HCT116 (cell line): ENCODE results near the gene ACE2. TPM values are rescaled to one million over a fixed set of nuclear protein-coding genes. Genes with fewer than 3 reads are reported as not detected.

Experiments
- ATAC-seq: fragments of 200-7000 bp; cut with Tn5 transposase; 2 replicates; pipeline ENCODE4 v1.9.1; 2020; ENCODE audit warnings: mild to moderate bottlenecking, moderate library complexity
- BruUV-seq: library from RNA; stranded (reverse); fragments of 400-500 nt; replicated peaks from 2 replicates; lab custom pipeline; 2021; lab: Mats Ljungman, UMichigan
- CTCF ChIA-PET: fragments of 300-600 bp; sonication (Branson Sonifier 250); formaldehyde crosslinking; loops from one replicate; lab custom pipeline; 2021; ENCODE audit warnings: antibody characterized with exemption; lab: Charles Lee
- POLR2A ChIA-PET: fragments of 300-600, 350-600 bp; sonication (Branson Sonifier 250); formaldehyde crosslinking; loops from one replicate; lab custom pipeline; 2021; ENCODE audit warnings: antibody characterized with exemption; lab: Charles Lee
- RAD21 ChIA-PET, 2 experiments: fragments of 300-600 bp; sonication (Branson Sonifier 250); formaldehyde crosslinking; loops; one replicate each; lab custom pipeline; 2023; ENCODE audit warnings: low total read pairs in 2 of 2; ENCODE audit not compliant: uncharacterized antibody in 2 of 2, unreplicated experiment in 2 of 2, low non-redundant PET in 1 of 2; lab: Charles Lee
- DNase-seq: peaks from one replicate; pipeline ENCODE4 v3.0.0-alpha.2; 2010; ENCODE audit warnings: low read depth, low spot score
- H2AFZ ChIP-seq: fragments of 200-600 bp; shearing (Covaris generic), sonication (generic); 2 replicates; pipeline ENCODE4 v1.6.1; 2017; ENCODE audit warnings: low read depth, mixed run types, mixed read lengths, antibody characterized with exemption, low read length; ENCODE audit not compliant: poor library complexity, severe bottlenecking
- H3K27ac ChIP-seq: 2 replicates; pipeline ENCODE4 v1.5.1; 2012; ENCODE audit warnings: low read depth, low read length
- H3K27me3 ChIP-seq: fragments of 200-600 bp; sonication (generic); 2 replicates; pipeline ENCODE4 v1.6.1; 2016; ENCODE audit warnings: mixed run types, low read length, mixed read lengths; ENCODE audit not compliant: insufficient read depth
- H3K36me3 ChIP-seq, 2 experiments: fragments of 200-500 bp in 1 of 2; fragments of 200-600 bp in 1 of 2; sonication (Bioruptor generic) in 1 of 2; sonication (generic) in 1 of 2; 2 replicates each; pipeline versions ENCODE4 v1.5.1 to v1.6.1; 2014 to 2016; ENCODE audit warnings: low read length in 2 of 2, inconsistent platforms in 1 of 2, mixed read lengths in 1 of 2, mixed run types in 1 of 2; ENCODE audit not compliant: insufficient read depth in 2 of 2, control insufficient read depth in 1 of 2
- H3K4me1 ChIP-seq, 2 experiments: fragments of 200-600 bp in 1 of 2; sonication (generic) in 1 of 2; 2 replicates each; pipeline versions ENCODE4 v1.5.1 to v1.6.1; 2012 to 2017; ENCODE audit warnings: low read length in 2 of 2, inconsistent platforms in 1 of 2, mild to moderate bottlenecking in 1 of 2, mixed read lengths in 1 of 2, mixed run types in 1 of 2, moderate library complexity in 1 of 2; ENCODE audit not compliant: insufficient read depth in 2 of 2, control insufficient read depth in 1 of 2
- H3K4me2 ChIP-seq: fragments of 200-600 bp; sonication (generic); 2 replicates; pipeline ENCODE4 v1.6.1; 2017; ENCODE audit warnings: mixed run types, low read length, mixed read lengths
- H3K4me3 ChIP-seq, 2 experiments: fragments of 200-600 bp in 1 of 2; sonication (generic) in 1 of 2; replicated peaks in 1 of 2; 2 replicates each; pipeline ENCODE4 v1.5.1; 2011 to 2016; ENCODE audit warnings: low read length in 2 of 2, control low read depth in 1 of 2, low read depth in 1 of 2, mild to moderate bottlenecking in 1 of 2, mixed read lengths in 1 of 2, mixed run types in 1 of 2
- H3K79me2 ChIP-seq: fragments of 200-600 bp; sonication (generic); 2 replicates; pipeline ENCODE4 v1.6.1; 2017; ENCODE audit warnings: mild to moderate bottlenecking, mixed run types, low read length, moderate library complexity, mixed read lengths; ENCODE audit not compliant: insufficient read depth
- H3K9ac ChIP-seq: fragments of 200-600 bp; sonication (generic); 2 replicates; pipeline ENCODE4 v1.6.1; 2016; ENCODE audit warnings: low read length, mixed read lengths
- H3K9me2 ChIP-seq: fragments of 200-600 bp; sonication (generic), shearing (Covaris generic); 2 replicates; pipeline ENCODE4 v1.6.1; 2017; ENCODE audit warnings: mixed run types, mild to moderate bottlenecking, moderate library complexity; ENCODE audit not compliant: insufficient read depth
- H3K9me3 ChIP-seq, 2 experiments: fragments of 200-500 bp in 1 of 2; fragments of 200-600 bp in 1 of 2; sonication (Bioruptor generic) in 1 of 2; sonication (generic) in 1 of 2; 2 replicates each; pipeline ENCODE4 v1.6.1; 2014 to 2017; ENCODE audit warnings: low read length in 2 of 2, mixed read lengths in 2 of 2, inconsistent platforms in 1 of 2, low read depth in 1 of 2, mild to moderate bottlenecking in 1 of 2, mixed run types in 1 of 2, moderate library complexity in 1 of 2; ENCODE audit not compliant: control insufficient read depth in 1 of 2, insufficient read depth in 1 of 2
- H4K20me1 ChIP-seq: fragments of 200-600 bp; sonication (generic), shearing (Covaris generic); 2 replicates; pipeline ENCODE4 v1.6.1; 2017; ENCODE audit warnings: mixed run types, mild to moderate bottlenecking, moderate library complexity; ENCODE audit not compliant: insufficient read depth
- CBX3 ChIP-seq: IDR thresholded peaks from 2 replicates; pipeline ENCODE4 v1.6.1; 2012; ENCODE audit warnings: low read depth
- CEBPB ChIP-seq: IDR thresholded peaks from 2 replicates; pipeline ENCODE4 v1.6.1; 2012; ENCODE audit warnings: low read depth
- EGR1 ChIP-seq: IDR thresholded peaks from 2 replicates; pipeline ENCODE4 v1.6.1; 2012; ENCODE audit warnings: low read depth
- ELF1 ChIP-seq: IDR thresholded peaks from 2 replicates; pipeline ENCODE4 v1.6.1; 2012; ENCODE audit warnings: low read depth, borderline replicate concordance
- EZH2 ChIP-seq: fragments of 200-600 bp; sonication (generic); IDR thresholded peaks from 2 replicates; pipeline ENCODE4 v1.6.1; 2017; ENCODE audit warnings: antibody characterized with exemption, mixed run types
- EZH2phosphoT487 ChIP-seq: fragments of 200-600 bp; IDR thresholded peaks from 2 replicates; pipeline ENCODE4 v1.6.1; 2018; ENCODE audit warnings: antibody characterized with exemption, borderline replicate concordance
- FOSL1 ChIP-seq: IDR thresholded peaks from 2 replicates; pipeline ENCODE4 v1.6.1; 2012; ENCODE audit warnings: low read depth
- JUND ChIP-seq: IDR thresholded peaks from 2 replicates; pipeline ENCODE4 v1.6.1; 2012
- POLR2A ChIP-seq: IDR thresholded peaks from 2 replicates; pipeline ENCODE4 v1.7.0; 2011; ENCODE audit warnings: borderline replicate concordance; ENCODE audit not compliant: insufficient read depth, insufficient read length; ENCODE audit errors: extremely low read depth
- POLR2AphosphoS5 ChIP-seq: IDR thresholded peaks from 2 replicates; pipeline ENCODE4 v1.6.1; 2011; ENCODE audit warnings: mild to moderate bottlenecking, low read depth, low read length, moderate library complexity
- RAD21 ChIP-seq: IDR thresholded peaks from 2 replicates; pipeline ENCODE4 v1.6.1; 2012; ENCODE audit warnings: low read depth, mild to moderate bottlenecking
- SIN3A ChIP-seq: IDR thresholded peaks from 2 replicates; pipeline ENCODE4 v1.6.1; 2012; ENCODE audit warnings: low read depth
- SP1 ChIP-seq: IDR thresholded peaks from 2 replicates; pipeline ENCODE4 v1.6.1; 2012; ENCODE audit warnings: low read depth
- SRF ChIP-seq: IDR thresholded peaks from 2 replicates; pipeline ENCODE4 v1.6.1; 2012; ENCODE audit warnings: low read depth
- TCF7L2 ChIP-seq: IDR thresholded peaks from 2 replicates; pipeline ENCODE4 v1.7.0; 2011; ENCODE audit warnings: borderline replicate concordance, inconsistent platforms; ENCODE audit not compliant: insufficient read depth, insufficient read length; ENCODE audit errors: extremely low read depth
- YY1 ChIP-seq: IDR thresholded peaks from 2 replicates; pipeline ENCODE4 v1.6.1; 2011; ENCODE audit warnings: low read length, low read depth, moderate library complexity, mild to moderate bottlenecking; ENCODE audit not compliant: insufficient replicate concordance; ENCODE audit errors: extremely low read depth
- ZNF274 ChIP-seq: fragments of 200-500 bp; sonication (Bioruptor generic); IDR thresholded peaks from 2 replicates; pipeline ENCODE4 v1.6.1; 2014; ENCODE audit warnings: mild to moderate bottlenecking, low read depth, low read length, inconsistent platforms
- intact Hi-C: fragments of 100-400 bp; cut with micrococcal nuclease; formaldehyde crosslinking; loops from 2 replicates; pipeline ENCODE4 v1.10.0; 2022
- total RNA-seq: library from RNA; stranded (reverse); gene quantifications from one replicate; pipeline ENCODE4 v1.2.1, GENCODE V29; 2021; ENCODE audit not compliant: unreplicated experiment
- TF ChIP-seq, protein P1 (sequence below): IDR thresholded peaks from 2 replicates; pipeline ENCODE4 v1.6.1; 2011; ENCODE audit warnings: mild to moderate bottlenecking, low read length, moderate library complexity; ENCODE audit not compliant: insufficient replicate concordance; ENCODE audit errors: extremely low read depth
- TF ChIP-seq, protein P2 (sequence below): IDR thresholded peaks from 2 replicates; pipeline ENCODE4 v1.6.1; 2012; ENCODE audit warnings: low read depth
- TF ChIP-seq, protein P3 (sequence below): IDR thresholded peaks from 2 replicates; pipeline ENCODE4 v1.6.1; 2012

ACE2 gene
- total RNA-seq, 1 experiment from 2014 or later: not detected

DNA sequence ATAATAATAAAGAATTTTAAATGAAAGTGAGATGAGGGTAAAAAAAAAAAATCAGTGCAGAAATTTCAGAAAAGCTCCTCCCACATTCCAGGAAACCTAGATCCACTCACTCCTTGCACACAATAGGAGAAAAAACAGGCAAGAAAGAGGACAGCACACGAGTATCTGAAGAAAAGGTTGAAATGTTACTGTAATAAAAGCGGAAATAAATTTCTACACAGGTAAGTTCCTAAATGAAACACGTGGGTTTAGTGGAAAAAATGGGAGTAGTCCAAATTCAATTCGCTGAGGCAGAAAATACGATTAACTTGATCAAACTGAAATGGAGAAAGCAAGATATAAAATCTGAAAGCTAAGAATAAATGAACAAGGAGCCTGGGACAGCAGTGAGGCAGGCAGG, 2.0 kb upstream of the ACE2 start:
- TF ChIP-seq, protein P1, sequence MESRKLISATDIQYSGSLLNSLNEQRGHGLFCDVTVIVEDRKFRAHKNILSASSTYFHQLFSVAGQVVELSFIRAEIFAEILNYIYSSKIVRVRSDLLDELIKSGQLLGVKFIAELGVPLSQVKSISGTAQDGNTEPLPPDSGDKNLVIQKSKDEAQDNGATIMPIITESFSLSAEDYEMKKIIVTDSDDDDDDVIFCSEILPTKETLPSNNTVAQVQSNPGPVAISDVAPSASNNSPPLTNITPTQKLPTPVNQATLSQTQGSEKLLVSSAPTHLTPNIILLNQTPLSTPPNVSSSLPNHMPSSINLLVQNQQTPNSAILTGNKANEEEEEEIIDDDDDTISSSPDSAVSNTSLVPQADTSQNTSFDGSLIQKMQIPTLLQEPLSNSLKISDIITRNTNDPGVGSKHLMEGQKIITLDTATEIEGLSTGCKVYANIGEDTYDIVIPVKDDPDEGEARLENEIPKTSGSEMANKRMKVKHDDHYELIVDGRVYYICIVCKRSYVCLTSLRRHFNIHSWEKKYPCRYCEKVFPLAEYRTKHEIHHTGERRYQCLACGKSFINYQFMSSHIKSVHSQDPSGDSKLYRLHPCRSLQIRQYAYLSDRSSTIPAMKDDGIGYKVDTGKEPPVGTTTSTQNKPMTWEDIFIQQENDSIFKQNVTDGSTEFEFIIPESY: no peak
- TF ChIP-seq POLR2AphosphoS5 (no peak), EZH2 (no peak), RAD21 (no peak), ELF1 (no peak), ZNF274 (no peak), JUND (no peak), FOSL1 (no peak), SIN3A (no peak), EGR1 (no peak), TCF7L2 (no peak), SRF (no peak), CBX3 (no peak), CEBPB (no peak), POLR2A (no peak), YY1 (no peak), SP1 (no peak), EZH2phosphoT487 (no peak)
- TF ChIP-seq, protein P2, sequence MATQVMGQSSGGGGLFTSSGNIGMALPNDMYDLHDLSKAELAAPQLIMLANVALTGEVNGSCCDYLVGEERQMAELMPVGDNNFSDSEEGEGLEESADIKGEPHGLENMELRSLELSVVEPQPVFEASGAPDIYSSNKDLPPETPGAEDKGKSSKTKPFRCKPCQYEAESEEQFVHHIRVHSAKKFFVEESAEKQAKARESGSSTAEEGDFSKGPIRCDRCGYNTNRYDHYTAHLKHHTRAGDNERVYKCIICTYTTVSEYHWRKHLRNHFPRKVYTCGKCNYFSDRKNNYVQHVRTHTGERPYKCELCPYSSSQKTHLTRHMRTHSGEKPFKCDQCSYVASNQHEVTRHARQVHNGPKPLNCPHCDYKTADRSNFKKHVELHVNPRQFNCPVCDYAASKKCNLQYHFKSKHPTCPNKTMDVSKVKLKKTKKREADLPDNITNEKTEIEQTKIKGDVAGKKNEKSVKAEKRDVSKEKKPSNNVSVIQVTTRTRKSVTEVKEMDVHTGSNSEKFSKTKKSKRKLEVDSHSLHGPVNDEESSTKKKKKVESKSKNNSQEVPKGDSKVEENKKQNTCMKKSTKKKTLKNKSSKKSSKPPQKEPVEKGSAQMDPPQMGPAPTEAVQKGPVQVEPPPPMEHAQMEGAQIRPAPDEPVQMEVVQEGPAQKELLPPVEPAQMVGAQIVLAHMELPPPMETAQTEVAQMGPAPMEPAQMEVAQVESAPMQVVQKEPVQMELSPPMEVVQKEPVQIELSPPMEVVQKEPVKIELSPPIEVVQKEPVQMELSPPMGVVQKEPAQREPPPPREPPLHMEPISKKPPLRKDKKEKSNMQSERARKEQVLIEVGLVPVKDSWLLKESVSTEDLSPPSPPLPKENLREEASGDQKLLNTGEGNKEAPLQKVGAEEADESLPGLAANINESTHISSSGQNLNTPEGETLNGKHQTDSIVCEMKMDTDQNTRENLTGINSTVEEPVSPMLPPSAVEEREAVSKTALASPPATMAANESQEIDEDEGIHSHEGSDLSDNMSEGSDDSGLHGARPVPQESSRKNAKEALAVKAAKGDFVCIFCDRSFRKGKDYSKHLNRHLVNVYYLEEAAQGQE: no peak
- TF ChIP-seq, protein P3, sequence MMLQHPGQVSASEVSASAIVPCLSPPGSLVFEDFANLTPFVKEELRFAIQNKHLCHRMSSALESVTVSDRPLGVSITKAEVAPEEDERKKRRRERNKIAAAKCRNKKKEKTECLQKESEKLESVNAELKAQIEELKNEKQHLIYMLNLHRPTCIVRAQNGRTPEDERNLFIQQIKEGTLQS: no peak
- intact Hi-C loops: no loop called here
- POLR2A ChIA-PET: no interaction called here
- CTCF ChIA-PET: no interaction called here
- DNase-seq: no peak
- Histone ChIP-seq H3K79me2 (no peaks in the 10 kb centered on the region), H3K27me3 (no peaks in the 10 kb centered on the region), H3K9ac (no peak overlapping the region), H3K27ac (no peak overlapping the region), H3K9me2 (no peaks in the 10 kb centered on the region), H3K4me1 (peaks cover 0 to 12% of the 10 kb centered on the region in 2 experiments; a peak in 2 of 4 replicates), H4K20me1 (no peaks in the 10 kb centered on the region), H2AFZ (peak overlapping the region; percentile 26), H3K36me3 (no peaks in the 10 kb centered on the region), H3K9me3 (no peaks in the 10 kb centered on the region), H3K4me3 (no peak overlapping the region), H3K4me2 (no peak overlapping the region)
- ATAC-seq: no peak
- no TSS peak for BruUV-seq
- RAD21 ChIA-PET: no interaction called here
